GM18861 (cell line): ENCODE results near the gene CD34.
"Not testable (repeated sequence)": the region's sequence is repeated elsewhere in the genome, so short reads cannot be mapped to it uniquely, and the experiment has no call there.

ENCODE experiments used
- ATAC-seq: cut with Tn5 transposase; IDR thresholded peaks from one replicate; pipeline ENCODE4 v1.9.1; 2021; ENCODE audit not compliant: unreplicated experiment

The CD34 gene

GRCh38 chr1:207933205-207933800 is 22.4 kb upstream of the CD34 start:
- no peak for ATAC-seq

GRCh38 chr1:207926984-207927383 is 16.1 kb upstream of the CD34 start:
- ATAC-seq = no peak

- ATAC-seq = not testable (repeated sequence)
These were observed 15.0 kb upstream of the CD34 start for GRCh38 chr1:207925969-207926368.

- ATAC-seq = no peak
These were observed 14.3 kb upstream of the CD34 start for GRCh38 chr1:207925210-207925609.

GRCh38 chr1:207923561-207923960 is 12.6 kb upstream of the CD34 start:
- ATAC-seq = no peak

- ATAC-seq = no peak
These were observed 12.2 kb upstream of the CD34 start for GRCh38 chr1:207923121-207923520.

- no peak for ATAC-seq
These were observed 11.6 kb upstream of the CD34 start for GRCh38 chr1:207922554-207922953.

GRCh38 chr1:207921321-207921720 is 10.4 kb upstream of the CD34 start:
- ATAC-seq = no peak

- no peak for ATAC-seq
These were observed 9.6 kb upstream of the CD34 start for GRCh38 chr1:207920444-207921021.

- ATAC-seq = no peak
These were observed 8.7 kb upstream of the CD34 start for GRCh38 chr1:207919523-207920170.

- ATAC-seq = no peak
These were observed 7.7 kb upstream of the CD34 start for GRCh38 chr1:207918581-207918980.

GRCh38 chr1:207918011-207918410 is 7.1 kb upstream of the CD34 start:
- ATAC-seq = no peak

- ATAC-seq = no peak
These were observed 6.2 kb upstream of the CD34 start for GRCh38 chr1:207917080-207917479.

GRCh38 chr1:207913951-207914350 is 3.0 kb upstream of the CD34 start:
- no peak for ATAC-seq

- no peak for ATAC-seq
These were observed 1.2 kb upstream of the CD34 start for GRCh38 chr1:207911856-207912760.

- no peak for ATAC-seq
These were observed 1.2 kb downstream of the CD34 start for GRCh38 chr1:207909687-207910086.

- ATAC-seq = no peak
These were observed 2.7 kb downstream of the CD34 start for GRCh38 chr1:207908107-207908734.

- no peak for ATAC-seq
These were observed 6.5 kb downstream of the CD34 start for GRCh38 chr1:207904391-207904790.

- no peak for ATAC-seq
These were observed 7.2 kb downstream of the CD34 start for GRCh38 chr1:207903767-207904166.

- ATAC-seq = no peak
These were observed 7.9 kb downstream of the CD34 start for GRCh38 chr1:207903053-207903452.

GRCh38 chr1:207902566-207902965 is 8.4 kb downstream of the CD34 start:
- ATAC-seq = no peak
